Measurements from ENCODE around the gene FOXF1.

GRCh38 chr16:86467490-86467889, 42.8 kb upstream of the FOXF1 start:
- TF ChIP-seq CTCF (IDR thresholded peaks at IDR 0.05) (no peak), POLR2A (IDR thresholded peaks at IDR 0.05) (no peak), EP300 (IDR thresholded peaks at IDR 0.05) (no peak)
